ENCODE results near the gene S1PR3. TPM values are rescaled to one million over a fixed set of nuclear protein-coding genes. Genes with fewer than 3 reads are reported as not detected.

S1PR3 gene
- total and polyA plus RNA-seq, 9 of the 15 experiments (the other 6 are each of a cell fraction or from before 2014, with no cell fraction given), result 0.03 to 2.0 (median 0.29) TPM

- ATAC-seq, result no peak
- DNase-seq (ENCODE audit: extremely low read depth in 1 of 4, low spot score in 3 of 4), result no peak
- no peak for FAIRE-seq
- POLR2A ChIA-PET, result no interaction called here
- Histone ChIP-seq H3K9me1 (ENCODE audit: control insufficient read depth, insufficient read depth, low read length) (no peaks in the 10 kb centered on the region), H3K9ac (ENCODE audit: insufficient read depth in 1 of 2, low read depth in 2 of 2, low read length in 2 of 2) (no peak overlapping the region), H4K20me1 (replicated peaks; ENCODE audit: control insufficient read depth, insufficient read depth, low read length) (no peaks in the 10 kb centered on the region), H3K27me3 (ENCODE audit: control insufficient read depth in 2 of 2, insufficient read depth in 2 of 2, low read length in 2 of 2) (peaks cover 0 to 12% of the 10 kb centered on the region in 2 experiments; a peak in 2 of 5 replicates), H3K27ac (ENCODE audit: extremely low read depth, low read depth, low read length) (no peak overlapping the region), H3K4me1 (replicated peaks in 1 of 2; ENCODE audit: control insufficient read depth in 2 of 2, insufficient read depth in 2 of 2, low read length in 2 of 2) (peaks cover 0 to 11% of the 10 kb centered on the region in 2 experiments; a peak in 3 of 5 replicates), H3K4me3 (no peak overlapping the region), H2AFZ (ENCODE audit: low read depth, low read length) (no peak overlapping the region), H3K9me3 (replicated peaks; ENCODE audit: control insufficient read depth, insufficient read depth, low read depth, low read length) (no peaks in the 10 kb centered on the region), H3K79me2 (ENCODE audit: control insufficient read depth, insufficient read depth, low read length) (no peaks in the 10 kb centered on the region), H3K4me2 (ENCODE audit: insufficient read depth, low read length) (no peak overlapping the region), H3K36me3 (ENCODE audit: control insufficient read depth, insufficient read depth, low read length) (no peaks in the 10 kb centered on the region)
- BruUV-seq (replicated peaks), result no TSS peak
- intact Hi-C loops (cut with micrococcal nuclease) (loop anchor here (10.0 kb wide), 1 partner anchor 114 kb away; no protein-coding TSS in a partner anchor), in situ Hi-C loops (cut with MboI) (no loop called here)
- 14% methylated on average over 7 of the region's 7 CpGs for WGBS (ENCODE audit: insufficient coverage, low coverage, missing lambda C conversion rate)
- CTCF ChIA-PET (ENCODE audit: low intra/inter-chr PET ratio), result no interaction called here
- TF ChIP-seq ZBED1 (IDR thresholded peaks at IDR 0.05) (no peak), E2F1 (CRISPR knock-in tag; IDR thresholded peaks at IDR 0.05) (no peak), NR0B1 (IDR thresholded peaks at IDR 0.05; ENCODE audit: partially characterized antibody) (no peak), SAP30 (IDR thresholded peaks at IDR 0.05; ENCODE audit: borderline replicate concordance, insufficient read depth, low read depth, low read length, poor library complexity, severe bottlenecking) (no peak), MCM7 (IDR thresholded peaks at IDR 0.05) (no peak), NR2F6 (CRISPR knock-in tag; IDR thresholded peaks at IDR 0.05) (no peak), ZNF274 (IDR thresholded peaks at IDR 0.05; ENCODE audit: borderline replicate concordance, low read depth, low read length) (no peak), STAT6 (CRISPR knock-in tag; IDR thresholded peaks at IDR 0.05) (no peak), DEAF1 (CRISPR knock-in tag; IDR thresholded peaks at IDR 0.05) (no peak), FOSL1 (tag; conservative IDR thresholded peaks at IDR 0.05) (no peak)
These were observed 2.2 kb upstream of the S1PR3 start for GRCh38 chr9:88988796-88989641.
